Osteocyte (in vitro differentiated cells): ENCODE data around the gene PLCB4. TPM values are rescaled to one million over a fixed set of nuclear protein-coding genes. Genes with fewer than 3 reads are reported as not detected.

Source experiments
- DNase-seq: peaks from one replicate; pipeline ENCODE4 v3.0.0; 2021; ENCODE audit warnings: mixed read lengths; ENCODE audit not compliant: unreplicated experiment; ENCODE audit errors: extremely low spot score
- H3K27ac Mint-ChIP-seq: one replicate; pipeline ENCODE4 v1.8.0; 2021; ENCODE audit warnings: mild to moderate bottlenecking, mixed read lengths; ENCODE audit not compliant: unreplicated experiment
- H3K27me3 Mint-ChIP-seq: one replicate; pipeline ENCODE4 v1.8.0; 2021; ENCODE audit warnings: mixed read lengths; ENCODE audit not compliant: unreplicated experiment
- H3K36me3 Mint-ChIP-seq: one replicate; pipeline ENCODE4 v1.8.0; 2021; ENCODE audit warnings: mixed read lengths; ENCODE audit not compliant: unreplicated experiment
- H3K4me1 Mint-ChIP-seq: one replicate; pipeline ENCODE4 v1.8.0; 2021; ENCODE audit warnings: mixed read lengths; ENCODE audit not compliant: unreplicated experiment
- H3K4me3 Mint-ChIP-seq: one replicate; pipeline ENCODE4 v1.8.0; 2021; ENCODE audit warnings: mild to moderate bottlenecking, moderate library complexity, mixed read lengths; ENCODE audit not compliant: unreplicated experiment
- H3K9me3 Mint-ChIP-seq: one replicate; pipeline ENCODE4 v1.8.0; 2021; ENCODE audit warnings: mixed read lengths; ENCODE audit not compliant: unreplicated experiment
- total RNA-seq: library from RNA; stranded (reverse); gene quantifications from 2 replicates; pipeline ENCODE4 v1.2.1, GENCODE V29; 2021
- TF ChIP-seq, protein P1 (sequence below): fragments of 200-600 bp; sonication (generic); IDR thresholded peaks from 2 replicates; pipeline ENCODE4 v1.5.0; 2021; ENCODE audit warnings: antibody characterized with exemption, mild to moderate bottlenecking, moderate library complexity

The PLCB4 gene
- total RNA-seq, 1 donor from 2014 or later: 5.3 TPM

DNA sequence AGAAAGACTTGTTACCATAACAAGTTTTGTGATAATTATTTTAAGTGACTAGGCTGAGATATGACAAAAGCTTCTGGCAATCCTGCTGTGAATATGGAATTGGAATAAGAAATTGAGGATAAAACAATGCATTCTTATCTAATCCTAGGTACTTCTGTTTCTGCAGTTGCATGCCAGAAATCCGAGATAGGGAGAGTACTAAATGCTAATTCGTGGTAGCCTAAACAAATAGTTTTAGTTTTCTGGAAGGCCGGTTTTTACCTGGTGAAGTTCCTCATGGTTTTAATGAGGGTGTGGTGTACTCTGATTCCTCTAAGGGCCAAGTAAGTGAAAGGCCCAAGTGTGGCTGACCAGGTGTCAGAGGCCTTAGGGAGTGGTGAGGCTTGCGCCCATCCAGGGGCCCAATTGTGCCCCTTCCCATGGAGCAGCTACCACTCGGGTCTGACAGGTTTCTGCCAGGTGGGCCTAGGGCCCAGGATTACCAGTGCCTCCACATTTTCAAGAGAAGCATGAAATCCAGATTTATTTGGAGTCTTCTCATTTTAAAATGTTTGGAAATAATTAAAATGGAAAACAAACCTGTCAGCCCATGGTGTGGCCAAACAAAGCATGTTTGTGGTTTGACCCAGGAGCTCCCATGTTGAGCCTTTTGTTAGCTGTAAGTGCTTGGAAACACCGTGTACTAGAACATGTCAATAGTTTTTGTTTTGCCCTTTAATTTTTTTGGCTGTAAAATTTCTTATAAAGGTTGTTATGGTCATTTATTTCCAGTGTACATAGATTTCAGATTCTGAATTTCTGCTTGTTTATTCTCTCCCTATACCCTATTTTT lies 6.6 kb downstream of the PLCB4 start:
- DNase-seq: no peak
- no peaks in the 10 kb centered on the region for H3K27me3 Mint-ChIP-seq
- no peaks in the 10 kb centered on the region for H3K9me3 Mint-ChIP-seq
- TF ChIP-seq, protein P1, sequence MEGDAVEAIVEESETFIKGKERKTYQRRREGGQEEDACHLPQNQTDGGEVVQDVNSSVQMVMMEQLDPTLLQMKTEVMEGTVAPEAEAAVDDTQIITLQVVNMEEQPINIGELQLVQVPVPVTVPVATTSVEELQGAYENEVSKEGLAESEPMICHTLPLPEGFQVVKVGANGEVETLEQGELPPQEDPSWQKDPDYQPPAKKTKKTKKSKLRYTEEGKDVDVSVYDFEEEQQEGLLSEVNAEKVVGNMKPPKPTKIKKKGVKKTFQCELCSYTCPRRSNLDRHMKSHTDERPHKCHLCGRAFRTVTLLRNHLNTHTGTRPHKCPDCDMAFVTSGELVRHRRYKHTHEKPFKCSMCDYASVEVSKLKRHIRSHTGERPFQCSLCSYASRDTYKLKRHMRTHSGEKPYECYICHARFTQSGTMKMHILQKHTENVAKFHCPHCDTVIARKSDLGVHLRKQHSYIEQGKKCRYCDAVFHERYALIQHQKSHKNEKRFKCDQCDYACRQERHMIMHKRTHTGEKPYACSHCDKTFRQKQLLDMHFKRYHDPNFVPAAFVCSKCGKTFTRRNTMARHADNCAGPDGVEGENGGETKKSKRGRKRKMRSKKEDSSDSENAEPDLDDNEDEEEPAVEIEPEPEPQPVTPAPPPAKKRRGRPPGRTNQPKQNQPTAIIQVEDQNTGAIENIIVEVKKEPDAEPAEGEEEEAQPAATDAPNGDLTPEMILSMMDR: no peak
- no peak overlapping the region for H3K4me3 Mint-ChIP-seq
- no peaks in the 10 kb centered on the region for H3K36me3 Mint-ChIP-seq
- no peak overlapping the region for H3K27ac Mint-ChIP-seq
- peaks cover 18% of the 10 kb centered on the region for H3K4me1 Mint-ChIP-seq

DNA sequence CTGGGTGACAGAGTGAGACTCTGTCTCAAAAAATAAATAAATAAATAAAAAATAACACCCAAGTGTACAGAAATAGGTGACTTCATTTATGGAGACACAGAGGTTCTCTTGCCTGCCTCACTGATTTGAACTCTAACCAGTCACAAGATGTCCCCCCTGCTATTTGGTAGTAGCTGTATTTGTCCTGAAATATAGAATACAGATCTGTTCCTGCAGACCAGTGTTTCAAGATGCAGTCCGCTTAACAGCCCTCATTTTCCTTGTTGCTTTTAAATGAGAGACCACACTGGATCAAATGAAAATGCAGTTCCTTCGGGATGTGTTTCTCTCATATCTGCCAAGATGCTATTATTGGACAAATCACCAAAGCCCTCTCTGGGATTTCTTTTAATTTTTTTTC lies 7.6 kb downstream of the PLCB4 start:
- H3K9me3 Mint-ChIP-seq: no peaks in the 10 kb centered on the region
- H3K4me1 Mint-ChIP-seq: peaks cover 15% of the 10 kb centered on the region
- no peaks in the 10 kb centered on the region for H3K27me3 Mint-ChIP-seq
- H3K27ac Mint-ChIP-seq: no peak overlapping the region
- DNase-seq: no peak
- TF ChIP-seq, protein P1: no peak
- no peak overlapping the region for H3K4me3 Mint-ChIP-seq
- no peaks in the 10 kb centered on the region for H3K36me3 Mint-ChIP-seq

DNA sequence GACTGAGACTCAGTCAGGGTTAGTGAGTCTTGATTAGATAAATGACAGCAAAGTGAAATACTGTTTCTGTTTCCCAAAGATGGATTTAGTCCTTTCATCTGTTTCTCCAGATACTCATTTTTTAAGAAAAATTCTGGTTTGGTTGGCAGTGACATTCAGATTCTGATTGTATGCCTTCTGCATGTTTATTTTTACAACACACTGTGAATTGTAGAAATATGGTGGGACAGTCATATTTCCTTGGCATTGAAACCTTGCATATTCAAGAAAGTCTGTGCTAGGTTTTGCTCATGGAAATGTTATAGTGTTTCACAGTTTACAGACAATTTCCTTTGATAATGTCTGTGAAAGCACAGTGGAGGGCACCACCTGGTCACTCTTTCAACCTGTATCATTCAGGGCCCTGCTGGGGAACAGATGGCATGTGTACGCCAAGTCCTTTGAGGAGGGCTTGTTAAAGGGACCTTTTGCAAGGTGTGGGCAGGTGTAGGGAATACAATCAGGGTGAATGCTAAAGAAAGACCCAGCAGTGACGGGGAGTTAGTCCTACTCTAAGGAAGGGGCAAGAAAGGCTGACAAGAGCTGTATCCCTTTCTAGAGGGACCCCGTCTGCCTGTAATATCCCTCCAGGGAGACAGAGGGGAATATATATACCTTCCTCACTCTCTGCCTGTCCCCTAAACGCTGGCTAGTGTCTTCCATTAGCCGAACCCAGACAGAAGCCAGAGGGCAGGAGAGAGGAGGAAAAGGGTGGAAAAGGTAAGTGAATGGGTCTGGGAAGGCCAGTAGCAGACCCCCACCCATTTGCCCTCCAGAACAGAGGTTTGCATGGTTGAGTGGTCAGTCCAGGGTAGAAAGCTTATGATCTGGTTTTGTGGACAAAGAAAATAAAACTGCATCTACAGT lies 10.2 kb downstream of the PLCB4 start:
- TF ChIP-seq, protein P1: no peak
- Mint-ChIP-seq H3K36me3 (no peaks in the 10 kb centered on the region), H3K4me1 (peaks cover 10% of the 10 kb centered on the region), H3K27ac (no peak overlapping the region), H3K4me3 (no peak overlapping the region), H3K27me3 (no peaks in the 10 kb centered on the region), H3K9me3 (no peaks in the 10 kb centered on the region)
- no peak for DNase-seq

DNA sequence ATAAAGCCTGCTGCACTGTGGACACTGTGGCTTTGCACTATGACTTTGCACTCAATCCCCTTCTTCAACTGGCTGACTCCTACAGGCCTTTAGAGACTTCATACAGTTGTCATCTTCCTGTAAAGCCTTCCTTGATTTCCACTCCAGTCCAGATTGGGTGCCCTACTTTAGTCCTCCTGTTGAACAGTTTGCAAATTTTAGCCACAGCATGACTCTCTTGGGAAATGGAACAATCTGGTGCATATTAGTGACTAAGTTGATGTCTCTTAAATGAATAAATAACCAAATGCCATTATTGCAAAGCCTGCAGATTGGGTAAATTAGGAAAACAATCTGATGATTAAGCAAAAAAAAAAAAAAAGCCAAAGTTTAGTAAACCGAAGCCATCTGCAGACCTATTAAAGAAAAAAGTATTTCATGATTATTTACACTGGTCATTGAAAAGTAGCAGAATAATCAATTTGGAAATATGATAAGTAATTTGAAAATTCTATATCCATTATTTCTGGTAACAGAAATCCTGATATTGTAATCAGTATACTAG lies 12.6 kb downstream of the PLCB4 start:
- peaks cover 8% of the 10 kb centered on the region for H3K4me1 Mint-ChIP-seq
- no peaks in the 10 kb centered on the region for H3K27me3 Mint-ChIP-seq
- H3K4me3 Mint-ChIP-seq: no peak overlapping the region
- H3K9me3 Mint-ChIP-seq: peaks cover 6% of the 10 kb centered on the region
- DNase-seq: no peak
- TF ChIP-seq, protein P1: no peak
- peaks cover 2% of the 10 kb centered on the region for H3K36me3 Mint-ChIP-seq
- no peak overlapping the region for H3K27ac Mint-ChIP-seq
